ENCODE data around the gene PPARGC1A.

PPARGC1A gene

GRCh38 chr4:23838607-23839006 is 51.2 kb downstream of the PPARGC1A start:
- no peak overlapping the region for H3K27ac ChIP-seq
- TF ChIP-seq CTCF (IDR thresholded peaks at IDR 0.05) (no peak), ZFX (IDR thresholded peaks at IDR 0.05; ENCODE audit: borderline replicate concordance) (no peak)

- TF ChIP-seq ZFX (IDR thresholded peaks at IDR 0.05; ENCODE audit: borderline replicate concordance) (no peak), CTCF (IDR thresholded peaks at IDR 0.05) (no peak)
- H3K27ac ChIP-seq, result no peak overlapping the region
These were observed 51.7 kb downstream of the PPARGC1A start for GRCh38 chr4:23838131-23838530.

- H3K27ac ChIP-seq, result no peak overlapping the region
- TF ChIP-seq CTCF (IDR thresholded peaks at IDR 0.05) (no peak), ZFX (IDR thresholded peaks at IDR 0.05; ENCODE audit: borderline replicate concordance) (no peak)
These were observed 52.5 kb downstream of the PPARGC1A start for GRCh38 chr4:23837371-23837770.

GRCh38 chr4:23835774-23836478 is 53.9 kb downstream of the PPARGC1A start:
- no peak overlapping the region for H3K27ac ChIP-seq
- TF ChIP-seq ZFX (IDR thresholded peaks at IDR 0.05; ENCODE audit: borderline replicate concordance) (no peak), CTCF (IDR thresholded peaks at IDR 0.05) (no peak)

GRCh38 chr4:23828779-23829178 is 61.1 kb downstream of the PPARGC1A start:
- H3K27ac ChIP-seq, result no peak overlapping the region
- no peak for TF ChIP-seq CTCF (IDR thresholded peaks at IDR 0.05)

- H3K27ac ChIP-seq, result no peak overlapping the region
- TF ChIP-seq ZFX (IDR thresholded peaks at IDR 0.05; ENCODE audit: borderline replicate concordance) (no peak), CTCF (IDR thresholded peaks at IDR 0.05) (no peak)
These were observed 61.7 kb downstream of the PPARGC1A start for GRCh38 chr4:23828020-23828715.

GRCh38 chr4:23822181-23822580 is 67.7 kb downstream of the PPARGC1A start:
- H3K27ac ChIP-seq, result no peak overlapping the region

More at GRCh38 chr4:23822181-23822580, 67.7 kb downstream of the PPARGC1A start:
- TF ChIP-seq ZFX (IDR thresholded peaks at IDR 0.05; ENCODE audit: borderline replicate concordance) (no peak), CTCF (IDR thresholded peaks at IDR 0.05) (no peak)

Measured in 22Rv1 (cell line).